Activated CD4-positive, alpha-beta memory T cell treated with anti-CD3 and anti-CD28 coated beads, Interleukin-2, amount 10 ng/mL, durations not matched to agents 7 days and 5 days (primary cell): ENCODE data around the gene IDH3A. TPM values are rescaled to one million over a fixed set of nuclear protein-coding genes. Genes with fewer than 3 reads are reported as not detected.

Experiments used
- CTCF ChIA-PET: fragments of 350-600 bp; sonication (Branson Sonifier 250); formaldehyde crosslinking; loops from one replicate; lab custom pipeline; 2021; ENCODE audit warnings: antibody characterized with exemption, inconsistent platforms; lab: Charles Lee
- POLR2A ChIA-PET: fragments of 350-600 bp; sonication (Branson Sonifier 250); formaldehyde crosslinking; loops from one replicate; lab custom pipeline; 2021; ENCODE audit warnings: antibody characterized with exemption; lab: Charles Lee
- DNase-seq: peaks from one replicate; pipeline ENCODE4 v3.0.0-alpha.2; 2020
- H3K27ac Mint-ChIP-seq: one replicate; pipeline ENCODE4 v1.8.0; 2021; ENCODE audit warnings: mild to moderate bottlenecking, mixed read lengths
- H3K27me3 Mint-ChIP-seq: one replicate; pipeline ENCODE4 v1.8.0; 2021; ENCODE audit warnings: mixed read lengths
- H3K36me3 Mint-ChIP-seq: one replicate; pipeline ENCODE4 v1.8.0; 2021; ENCODE audit warnings: low read depth, mixed read lengths
- H3K4me1 Mint-ChIP-seq: one replicate; pipeline ENCODE4 v1.8.0; 2021; ENCODE audit warnings: mixed read lengths
- H3K4me3 Mint-ChIP-seq: one replicate; pipeline ENCODE4 v1.8.0; 2021; ENCODE audit warnings: mild to moderate bottlenecking, mixed read lengths
- H3K9me3 Mint-ChIP-seq: one replicate; pipeline ENCODE4 v1.8.0; 2021; ENCODE audit warnings: mixed read lengths
- total RNA-seq, 2 experiments: library from RNA; stranded (reverse); gene quantifications; one replicate each; pipeline ENCODE4 v1.2.3, GENCODE V29; 2021

IDH3A gene
- total RNA-seq, 2 experiments from 2014 or later: 73.5 to 85.0 TPM

GRCh38 chr15:78195735-78196201 lies 46.6 kb downstream of the IDH3A start:
- no peaks in the 10 kb centered on the region for H3K4me1 Mint-ChIP-seq
- peak; percentile 58 for DNase-seq
- CTCF ChIA-PET: interaction anchor here (0.6 to 5.3 kb wide), 33 partner anchors 9 to 237 kb away, joined by 3 to 85 read pairs (median 4); partner anchors contain the start of genes CIB2, IDH3A and SKIC8
- H3K36me3 Mint-ChIP-seq: no peaks in the 10 kb centered on the region
- no peaks in the 10 kb centered on the region for H3K9me3 Mint-ChIP-seq
- POLR2A ChIA-PET: interaction anchor here (0.7 to 1.5 kb wide), 4 partner anchors 47 to 258 kb away, joined by 3 to 8 read pairs (median 5); partner anchors contain the start of gene CIB2
- no peak overlapping the region for H3K27ac Mint-ChIP-seq
- no peak overlapping the region for H3K4me3 Mint-ChIP-seq
- no peaks in the 10 kb centered on the region for H3K27me3 Mint-ChIP-seq

- DNase-seq: no peak
- no peaks in the 10 kb centered on the region for H3K9me3 Mint-ChIP-seq
- no peaks in the 10 kb centered on the region for H3K4me1 Mint-ChIP-seq
- ChIA-PET POLR2A (no interaction called here), CTCF (interaction anchor here (1.2 to 5.3 kb wide), 5 partner anchors 9 to 87 kb away, joined by 3 to 85 read pairs (median 37); partner anchors contain the start of gene CIB2)
- no peak overlapping the region for H3K4me3 Mint-ChIP-seq
- H3K36me3 Mint-ChIP-seq: no peaks in the 10 kb centered on the region
- H3K27me3 Mint-ChIP-seq: peaks cover 3% of the 10 kb centered on the region
- H3K27ac Mint-ChIP-seq: no peak overlapping the region
Measured at GRCh38 chr15:78197632-78198031, 48.5 kb downstream of the IDH3A start.

GRCh38 chr15:78200276-78200930 lies 51.2 kb downstream of the IDH3A start:
- peaks cover 10% of the 10 kb centered on the region for H3K27me3 Mint-ChIP-seq
- CTCF ChIA-PET: interaction anchor here (1.6 to 2.7 kb wide), 2 partner anchors 40 to 87 kb away, joined by 4 to 12 read pairs; no protein-coding TSS in a partner anchor
- H3K9me3 Mint-ChIP-seq: no peaks in the 10 kb centered on the region
- peak; percentile 5 for DNase-seq
- H3K36me3 Mint-ChIP-seq: no peaks in the 10 kb centered on the region
- no peak overlapping the region for H3K4me3 Mint-ChIP-seq
- no peaks in the 10 kb centered on the region for H3K4me1 Mint-ChIP-seq
- no peak overlapping the region for H3K27ac Mint-ChIP-seq
- POLR2A ChIA-PET: no interaction called here

GRCh38 chr15:78201281-78202190 lies 52.4 kb downstream of the IDH3A start:
- H3K4me3 Mint-ChIP-seq: no peak overlapping the region
- H3K4me1 Mint-ChIP-seq: no peaks in the 10 kb centered on the region
- H3K27ac Mint-ChIP-seq: no peak overlapping the region
- peaks cover 10% of the 10 kb centered on the region for H3K27me3 Mint-ChIP-seq
- CTCF ChIA-PET: interaction anchor here (2.7 kb wide), 1 partner anchor 39 kb away, joined by 12 read pairs; no protein-coding TSS in a partner anchor
- no peaks in the 10 kb centered on the region for H3K36me3 Mint-ChIP-seq
- peak; percentile 10 for DNase-seq
- POLR2A ChIA-PET: no interaction called here
- no peaks in the 10 kb centered on the region for H3K9me3 Mint-ChIP-seq

- peak; percentile 9 for DNase-seq
- ChIA-PET POLR2A (no interaction called here), CTCF (interaction anchor here (2.8 kb wide), 1 partner anchor 9 kb away, joined by 19 read pairs; no protein-coding TSS in a partner anchor)
- H3K36me3 Mint-ChIP-seq: no peaks in the 10 kb centered on the region
- H3K4me1 Mint-ChIP-seq: no peaks in the 10 kb centered on the region
- no peaks in the 10 kb centered on the region for H3K9me3 Mint-ChIP-seq
- H3K27me3 Mint-ChIP-seq: peaks cover 10% of the 10 kb centered on the region
- no peak overlapping the region for H3K27ac Mint-ChIP-seq
- no peak overlapping the region for H3K4me3 Mint-ChIP-seq
Measured at GRCh38 chr15:78203346-78204225, 54.4 kb downstream of the IDH3A start.

- peaks cover 10% of the 10 kb centered on the region for H3K27me3 Mint-ChIP-seq
- CTCF ChIA-PET: interaction anchor here (2.8 kb wide), 1 partner anchor 10 kb away, joined by 19 read pairs; no protein-coding TSS in a partner anchor
Measured at GRCh38 chr15:78204351-78205309, 55.5 kb downstream of the IDH3A start.

GRCh38 chr15:78205337-78205736 lies 56.2 kb downstream of the IDH3A start:
- peak; percentile 2 for DNase-seq
- ChIA-PET CTCF (interaction anchor here (2.8 kb wide), 1 partner anchor 10 kb away, joined by 19 read pairs; no protein-coding TSS in a partner anchor), POLR2A (no interaction called here)
- no peak overlapping the region for H3K4me3 Mint-ChIP-seq
- no peaks in the 10 kb centered on the region for H3K9me3 Mint-ChIP-seq
- no peaks in the 10 kb centered on the region for H3K4me1 Mint-ChIP-seq
- H3K27ac Mint-ChIP-seq: no peak overlapping the region
- no peaks in the 10 kb centered on the region for H3K36me3 Mint-ChIP-seq
- H3K27me3 Mint-ChIP-seq: peaks cover 10% of the 10 kb centered on the region

More at GRCh38 chr15:78204351-78205309, 55.5 kb downstream of the IDH3A start:
- Mint-ChIP-seq H3K4me3 (no peak overlapping the region), H3K9me3 (no peaks in the 10 kb centered on the region), H3K27ac (no peak overlapping the region), H3K4me1 (no peaks in the 10 kb centered on the region), H3K36me3 (no peaks in the 10 kb centered on the region)
- POLR2A ChIA-PET: interaction anchor here (0.7 kb wide), 1 partner anchor 55 kb away, joined by 4 read pairs; the partner anchor contains the start of gene IDH3A
- peak; percentile 10 for DNase-seq

GRCh38 chr15:78205856-78206255 lies 56.7 kb downstream of the IDH3A start:
- no peak overlapping the region for H3K4me3 Mint-ChIP-seq
- POLR2A ChIA-PET: no interaction called here
- H3K4me1 Mint-ChIP-seq: no peaks in the 10 kb centered on the region
- CTCF ChIA-PET: interaction anchor here (2.8 kb wide), 1 partner anchor 11 kb away, joined by 19 read pairs; no protein-coding TSS in a partner anchor
- DNase-seq: peak; percentile 11
- H3K27ac Mint-ChIP-seq: no peak overlapping the region
- H3K9me3 Mint-ChIP-seq: no peaks in the 10 kb centered on the region
- peaks cover 10% of the 10 kb centered on the region for H3K27me3 Mint-ChIP-seq
- no peaks in the 10 kb centered on the region for H3K36me3 Mint-ChIP-seq

GRCh38 chr15:78206326-78207109 lies 57.4 kb downstream of the IDH3A start:
- Mint-ChIP-seq H3K27ac (no peak overlapping the region), H3K36me3 (no peaks in the 10 kb centered on the region), H3K27me3 (peaks cover 12% of the 10 kb centered on the region), H3K9me3 (no peaks in the 10 kb centered on the region), H3K4me3 (no peak overlapping the region), H3K4me1 (no peaks in the 10 kb centered on the region)
- peak; percentile 5 for DNase-seq
- ChIA-PET CTCF (interaction anchor here (0.7 to 2.8 kb wide), 4 partner anchors 9 to 35 kb away, joined by 3 to 19 read pairs (median 4); no protein-coding TSS in a partner anchor), POLR2A (no interaction called here)

- Mint-ChIP-seq H3K4me3 (no peak overlapping the region), H3K27me3 (peaks cover 16% of the 10 kb centered on the region), H3K4me1 (no peaks in the 10 kb centered on the region), H3K36me3 (no peaks in the 10 kb centered on the region), H3K9me3 (no peaks in the 10 kb centered on the region), H3K27ac (no peak overlapping the region)
- ChIA-PET POLR2A (no interaction called here), CTCF (interaction anchor here (0.7 to 1.3 kb wide), 3 partner anchors 10 to 34 kb away, joined by 3 to 4 read pairs (median 3); no protein-coding TSS in a partner anchor)
- DNase-seq: peak; percentile 3
Measured at GRCh38 chr15:78207110-78207458, 57.9 kb downstream of the IDH3A start.
